Upper lobe of left lung (tissue), 6 donors: ENCODE measurements around the gene STK39. TPM values are rescaled to one million over a fixed set of nuclear protein-coding genes. Genes with fewer than 3 reads are reported as not detected.

Experiments used
- ATAC-seq, 2 donors: fragments of 200-7000 bp; cut with Tn5 transposase; one replicate each; pipeline ENCODE4 v1.9.1; 2022; ENCODE audit warnings: mild to moderate bottlenecking in 2 of 2, moderate library complexity in 2 of 2; ENCODE audit not compliant: low FRiP score in 2 of 2
- DNase-seq, 2 donors: peaks; one replicate each; pipeline ENCODE4 v3.0.0-alpha.2; 2019 to 2020
- H3K27ac ChIP-seq, 4 donors: fragments of 200-600 bp; sonication (generic); one replicate each; pipeline ENCODE4 v1.5.1; 2016 to 2019
- H3K27me3 ChIP-seq, 4 donors: fragments of 200-600 bp; sonication (generic); one replicate each; pipeline ENCODE4 v1.5.1; 2017 to 2019
- H3K36me3 ChIP-seq, 4 donors: fragments of 200-600 bp; sonication (generic); one replicate each; pipeline ENCODE4 v1.5.1; 2016 to 2019
- H3K4me1 ChIP-seq, 4 donors: fragments of 200-600 bp; sonication (generic); one replicate each; pipeline ENCODE4 v1.5.1; 2018 to 2019
- H3K4me3 ChIP-seq, 4 donors: fragments of 200-600 bp; sonication (generic); one replicate each; pipeline ENCODE4 v1.5.1; 2017 to 2019; ENCODE audit warnings: mild to moderate bottlenecking in 2 of 4, moderate library complexity in 1 of 4
- H3K9me3 ChIP-seq, 4 donors: fragments of 200-600 bp; sonication (generic); one replicate each; pipeline ENCODE4 v1.5.1; 2018 to 2019
- CTCF ChIP-seq, 6 experiments: fragments of 450-650 bp in 4 of 6; fragments of 200-600 bp in 2 of 6; sonication (generic) in 2 of 6; IDR thresholded peaks; one replicate each; pipeline ENCODE4 v1.5.1; 2016 to 2019; ENCODE audit warnings: antibody characterized with exemption in 6 of 6
- EP300 ChIP-seq, 4 donors: sonication (generic); formaldehyde crosslinking; IDR thresholded peaks; one replicate each; pipeline ENCODE4 v1.5.1; 2017; ENCODE audit warnings: antibody characterized with exemption in 4 of 4, control low read depth in 2 of 4
- POLR2A ChIP-seq, 4 donors: fragments of 450-650 bp; IDR thresholded peaks; one replicate each; pipeline ENCODE4 v1.5.1; 2016 to 2017; ENCODE audit warnings: antibody characterized with exemption in 4 of 4, mild to moderate bottlenecking in 2 of 4
- POLR2AphosphoS5 ChIP-seq, 2 donors: sonication (generic); formaldehyde crosslinking; IDR thresholded peaks; one replicate each; pipeline ENCODE4 v1.5.1; 2017; ENCODE audit warnings: antibody characterized with exemption in 2 of 2
- WGBS, 2 donors: methylation state at CpG; one replicate each; pipeline ENCODE4 v1.1.5; 2017 to 2018; 5-methylcytosine and 5-hydroxymethylcytosine counted together
- total RNA-seq, 6 donors: library from RNA; depleted of rRNA in 4 of 6; stranded (reverse); fragments of >200 nt in 4 of 6; gene quantifications; one replicate each; pipeline versions ENCODE4 v1.1.0 to v1.2.1, GENCODE V29; 2016 to 2021
- donor health status: DM: no; HTN: no; CAD: no; lungs with moderate emphysema.
- donor health status: DM: no; HTN: yes; CAD: no; lungs with severe emphysema.

The STK39 gene
- total RNA-seq, 6 donors from 2014 or later, result 7.9 to 18.8 (median 12.1) TPM

GRCh38 chr2:167932123-167932693 is 315.2 kb downstream of the STK39 start:
- DNase-seq, result no peak
- H3K36me3 ChIP-seq, result no peaks in the 10 kb centered on the region
- no peaks in the 10 kb centered on the region for H3K9me3 ChIP-seq
- no peak for ATAC-seq
- no peaks in the 10 kb centered on the region for H3K27me3 ChIP-seq
- TF ChIP-seq CTCF (IDR thresholded peaks at IDR 0.05), result no peak
- TF ChIP-seq POLR2AphosphoS5 (IDR thresholded peaks at IDR 0.05), result no peak
- no peak for TF ChIP-seq POLR2A (IDR thresholded peaks at IDR 0.05)
- TF ChIP-seq EP300 (IDR thresholded peaks at IDR 0.05), result no peak
- WGBS, 2 donors, result 76 to 82% methylated on average over 4 of the region's 4 CpGs
- no peaks in the 10 kb centered on the region for H3K4me1 ChIP-seq
- H3K4me3 ChIP-seq, result no peak overlapping the region
- no peak overlapping the region for H3K27ac ChIP-seq

DNA sequence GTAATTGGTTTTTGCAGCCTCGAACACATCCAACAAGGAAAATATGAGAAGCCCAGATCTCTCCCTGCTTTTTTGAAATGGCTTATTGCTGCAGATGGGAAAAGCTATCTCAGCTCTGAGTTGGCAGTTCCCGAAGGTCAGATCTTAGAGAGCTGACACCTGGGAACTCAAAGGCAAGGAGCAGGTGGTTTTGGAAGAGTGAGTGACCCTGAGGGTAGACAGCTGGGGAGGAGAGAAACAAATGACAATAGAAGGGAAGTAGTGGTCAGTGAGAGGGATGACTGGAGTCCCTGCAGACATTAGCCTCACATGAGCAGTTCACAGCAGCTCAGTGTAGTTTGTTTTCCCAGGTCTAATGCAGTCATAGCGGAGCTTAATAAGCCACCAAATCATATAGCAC is 317.9 kb downstream of the STK39 start:
- ATAC-seq (no peak), DNase-seq (no peak)
- Histone ChIP-seq H3K4me1 (no peaks in the 10 kb centered on the region), H3K27me3 (no peaks in the 10 kb centered on the region), H3K4me3 (no peak overlapping the region), H3K9me3 (no peaks in the 10 kb centered on the region), H3K36me3 (no peaks in the 10 kb centered on the region), H3K27ac (no peak overlapping the region)
- no peak for TF ChIP-seq POLR2AphosphoS5 (IDR thresholded peaks at IDR 0.05)
- WGBS, 2 donors, result 82% methylated on average over 3 of the region's 3 CpGs

DNA sequence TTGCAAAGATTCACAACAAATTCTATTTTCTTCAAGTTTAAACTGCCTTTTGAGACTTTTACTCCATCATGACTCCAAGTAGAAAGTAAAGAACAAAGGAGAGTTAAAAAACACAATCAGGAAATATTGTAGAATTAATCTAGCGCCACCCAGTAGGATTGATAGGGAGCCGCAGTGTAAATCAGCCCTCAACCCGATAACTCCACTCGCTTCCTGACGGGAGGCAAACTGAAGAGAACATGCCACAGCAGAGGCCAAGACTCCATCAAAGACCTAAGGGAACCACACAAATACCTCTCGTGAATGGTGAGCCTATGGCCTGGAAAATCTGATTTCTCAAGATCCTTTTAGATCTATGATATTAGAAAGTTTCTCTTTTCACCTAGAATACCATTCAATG is 319.0 kb downstream of the STK39 start:
- no peak for TF ChIP-seq POLR2AphosphoS5 (IDR thresholded peaks at IDR 0.05)
- TF ChIP-seq POLR2A (IDR thresholded peaks at IDR 0.05), result no peak
- TF ChIP-seq CTCF (IDR thresholded peaks at IDR 0.05), result no peak
- TF ChIP-seq EP300 (IDR thresholded peaks at IDR 0.05), result no peak
- ATAC-seq (no peak), DNase-seq (no peak)
- no peaks in the 10 kb centered on the region for H3K36me3 ChIP-seq
- H3K9me3 ChIP-seq, result no peaks in the 10 kb centered on the region
- no peak overlapping the region for H3K4me3 ChIP-seq
- no peaks in the 10 kb centered on the region for H3K4me1 ChIP-seq
- WGBS, 2 donors, result 86 to 92% methylated on average over 6 of the region's 6 CpGs
- no peaks in the 10 kb centered on the region for H3K27me3 ChIP-seq
- H3K27ac ChIP-seq, result no peak overlapping the region

GRCh38 chr2:167925758-167926157 is 321.6 kb downstream of the STK39 start:
- H3K9me3 ChIP-seq, result no peaks in the 10 kb centered on the region
- TF ChIP-seq EP300 (IDR thresholded peaks at IDR 0.05) (no peak), POLR2AphosphoS5 (IDR thresholded peaks at IDR 0.05) (no peak), CTCF (IDR thresholded peaks at IDR 0.05) (no peak), POLR2A (IDR thresholded peaks at IDR 0.05) (no peak)
- 58 to 61% methylated on average over 2 of the region's 2 CpGs for WGBS, 2 donors
- ATAC-seq (no peak), DNase-seq (no peak)
- H3K27ac ChIP-seq, result no peak overlapping the region
- no peaks in the 10 kb centered on the region for H3K27me3 ChIP-seq
- no peaks in the 10 kb centered on the region for H3K4me1 ChIP-seq
- no peak overlapping the region for H3K4me3 ChIP-seq
- no peaks in the 10 kb centered on the region for H3K36me3 ChIP-seq

DNA sequence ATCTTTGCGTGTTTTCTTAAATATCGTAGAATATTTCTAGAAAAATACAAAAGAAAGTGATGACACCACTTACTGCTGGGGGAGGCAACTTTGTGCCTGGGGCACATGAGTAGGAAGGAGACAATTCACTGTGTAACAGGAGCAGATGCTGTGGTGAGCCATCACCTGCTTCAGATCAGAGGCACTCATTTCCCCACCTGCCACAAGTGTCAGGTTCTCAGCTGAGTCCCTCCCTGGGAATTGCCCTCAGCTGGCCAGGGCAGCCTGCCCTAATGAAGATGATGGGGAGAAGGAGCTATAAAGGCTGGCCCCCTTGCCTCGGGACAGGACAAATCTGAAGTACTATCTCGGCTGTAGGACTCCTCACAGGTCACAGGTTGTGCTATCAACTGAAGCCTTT is 322.8 kb downstream of the STK39 start:
- no peaks in the 10 kb centered on the region for H3K9me3 ChIP-seq

More for the DNA sequence above, 322.8 kb downstream of the STK39 start:
- TF ChIP-seq EP300 (IDR thresholded peaks at IDR 0.05), result no peak
- no peak for TF ChIP-seq CTCF (IDR thresholded peaks at IDR 0.05)
- no peak for TF ChIP-seq POLR2AphosphoS5 (IDR thresholded peaks at IDR 0.05)
- no peak for TF ChIP-seq POLR2A (IDR thresholded peaks at IDR 0.05)
- DNase-seq, result no peak
- WGBS, 2 donors, result 80 to 81% methylated on average over 4 of the region's 4 CpGs
- Histone ChIP-seq H3K27me3 (no peaks in the 10 kb centered on the region), H3K36me3 (no peaks in the 10 kb centered on the region), H3K4me1 (no peaks in the 10 kb centered on the region), H3K27ac (no peak overlapping the region), H3K4me3 (no peak overlapping the region)
- peak in 1 of 2 donors; percentile 19 for ATAC-seq
